ENCODE results near the gene LRRC55.

LRRC55 gene, protein sequence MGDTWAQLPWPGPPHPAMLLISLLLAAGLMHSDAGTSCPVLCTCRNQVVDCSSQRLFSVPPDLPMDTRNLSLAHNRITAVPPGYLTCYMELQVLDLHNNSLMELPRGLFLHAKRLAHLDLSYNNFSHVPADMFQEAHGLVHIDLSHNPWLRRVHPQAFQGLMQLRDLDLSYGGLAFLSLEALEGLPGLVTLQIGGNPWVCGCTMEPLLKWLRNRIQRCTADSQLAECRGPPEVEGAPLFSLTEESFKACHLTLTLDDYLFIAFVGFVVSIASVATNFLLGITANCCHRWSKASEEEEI

DNA sequence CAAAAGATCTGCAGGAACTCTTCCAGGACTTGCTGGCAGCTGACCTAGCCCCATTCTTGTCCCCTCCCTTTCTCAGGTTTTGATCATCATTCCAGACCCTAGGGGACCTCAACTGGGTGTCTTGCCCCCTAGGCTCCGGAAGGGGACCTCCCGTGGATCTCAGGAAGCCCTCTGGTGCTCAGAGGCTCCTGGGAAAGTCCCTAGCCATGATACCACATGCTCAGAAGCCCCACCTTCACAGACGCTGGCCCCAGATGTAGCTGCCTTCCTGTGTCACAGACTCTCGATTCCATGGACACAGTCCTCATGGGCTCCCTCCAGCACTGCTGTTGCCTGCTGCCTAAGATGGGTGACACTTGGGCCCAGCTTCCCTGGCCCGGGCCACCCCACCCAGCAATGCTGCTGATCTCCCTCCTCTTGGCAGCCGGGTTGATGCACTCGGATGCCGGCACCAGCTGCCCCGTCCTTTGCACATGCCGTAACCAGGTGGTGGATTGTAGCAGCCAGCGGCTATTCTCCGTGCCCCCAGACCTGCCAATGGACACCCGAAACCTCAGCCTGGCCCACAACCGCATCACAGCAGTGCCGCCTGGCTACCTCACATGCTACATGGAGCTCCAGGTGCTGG lies at the start of gene LRRC55:
Gene LRRC55, plus strand, starts transcription at position 276 of the 628 bp plus-strand sequence. Its CDS starts 70 bp downstream, at position 346.
- DNase-seq = no peak

DNA sequence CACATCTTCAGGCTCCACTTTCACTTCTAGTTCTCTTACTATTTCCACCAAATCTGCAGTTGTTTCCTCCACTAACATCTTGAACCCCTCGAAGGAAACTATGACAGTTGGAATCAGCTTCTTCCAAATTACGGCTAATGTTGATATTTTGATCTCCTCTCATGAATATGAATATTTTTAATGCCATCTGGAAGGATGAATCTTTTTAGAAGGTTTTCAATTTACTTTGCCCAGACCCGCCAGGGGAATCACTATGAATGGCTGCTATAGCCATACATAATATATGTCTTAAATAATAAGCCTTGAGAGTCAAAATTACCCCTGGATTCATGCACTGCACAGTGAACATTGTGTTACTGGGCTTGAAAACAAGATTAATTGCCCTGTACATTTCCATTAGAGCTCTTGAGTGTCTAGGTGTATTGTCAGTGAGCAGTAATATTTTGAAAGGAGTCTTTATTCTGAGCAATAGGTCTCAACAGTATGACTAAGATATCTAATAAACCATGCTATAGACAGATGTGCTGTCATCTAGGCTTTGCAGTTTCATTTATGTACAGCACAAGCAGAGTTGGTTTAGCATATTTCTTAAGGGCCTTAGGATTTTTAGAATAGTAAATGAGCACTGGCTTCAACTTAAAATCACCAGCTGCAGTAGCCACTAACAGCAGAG lies 48.3 kb upstream of the LRRC55 start:
- no peak for DNase-seq

DNA sequence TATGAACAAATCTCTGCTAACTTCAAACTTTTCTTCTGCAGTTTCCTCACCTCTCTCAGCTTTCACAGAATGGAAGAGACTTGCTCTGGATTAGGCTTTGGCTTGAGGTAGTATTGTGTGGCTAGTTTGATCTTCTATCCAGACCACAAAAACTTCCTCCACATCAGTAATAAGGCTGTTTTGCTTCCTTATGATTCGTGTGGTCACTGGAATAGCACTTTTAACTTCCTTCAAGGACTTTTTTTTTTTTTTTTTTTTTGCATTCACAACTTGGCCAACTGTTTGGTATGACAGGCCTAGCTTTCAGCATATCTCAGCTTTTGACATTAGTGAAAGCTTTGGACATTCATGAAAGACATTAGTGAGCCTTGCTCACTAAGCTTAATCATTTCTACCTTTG lies 47.5 kb upstream of the LRRC55 start:
- DNase-seq = no peak

DNA sequence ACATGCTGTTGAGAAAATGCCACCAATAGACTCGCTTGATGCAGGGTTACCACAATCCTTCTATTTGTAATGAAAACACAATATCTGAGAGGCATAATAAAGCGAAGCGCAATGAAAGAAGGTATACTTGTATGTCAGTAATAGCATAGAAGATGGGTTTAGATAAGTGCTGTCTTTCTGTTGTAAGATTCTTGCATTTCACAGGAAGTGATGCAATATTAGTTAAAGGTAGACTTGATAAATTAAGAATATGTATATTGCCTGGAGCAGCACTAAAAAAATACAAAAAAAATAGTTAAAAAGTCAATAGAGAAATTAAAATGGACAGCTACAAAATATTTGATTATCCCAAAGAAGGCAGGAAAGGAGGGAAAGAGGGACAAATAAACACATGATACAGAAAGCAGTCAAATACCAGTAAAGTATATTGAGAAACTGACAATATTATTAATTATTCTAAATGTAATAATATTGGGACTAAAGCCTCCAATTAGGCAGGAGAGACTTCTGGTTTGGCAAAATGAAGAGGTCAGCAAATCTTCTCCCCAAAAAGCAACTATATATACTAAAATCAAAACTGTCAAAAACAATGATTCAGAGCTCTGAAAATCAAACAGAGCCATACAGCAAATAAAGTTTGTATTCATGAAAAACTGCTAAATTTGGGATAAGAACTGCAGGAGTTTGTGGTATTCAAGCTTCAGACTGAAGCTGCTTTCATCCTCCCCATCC lies 46.6 kb upstream of the LRRC55 start:
- DNase-seq = no peak

DNA sequence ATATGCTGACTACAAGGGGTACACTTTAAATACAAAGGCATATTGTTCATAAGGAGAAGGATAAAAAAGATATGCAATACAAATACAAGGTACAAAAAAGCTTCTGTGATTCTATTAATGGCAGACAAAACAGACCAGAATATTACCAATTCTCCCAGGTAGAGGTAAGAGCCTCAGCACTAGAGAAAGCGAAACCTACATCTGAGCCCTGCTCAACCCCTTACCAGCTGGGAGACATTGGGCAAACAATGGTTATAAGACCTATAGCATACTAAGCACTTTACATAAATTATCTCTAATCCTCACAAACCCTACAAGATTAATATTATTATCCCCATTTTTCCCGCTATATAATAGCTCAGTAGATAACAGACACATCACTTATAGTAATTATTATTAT lies 41.2 kb upstream of the LRRC55 start:
- DNase-seq = no peak

DNA sequence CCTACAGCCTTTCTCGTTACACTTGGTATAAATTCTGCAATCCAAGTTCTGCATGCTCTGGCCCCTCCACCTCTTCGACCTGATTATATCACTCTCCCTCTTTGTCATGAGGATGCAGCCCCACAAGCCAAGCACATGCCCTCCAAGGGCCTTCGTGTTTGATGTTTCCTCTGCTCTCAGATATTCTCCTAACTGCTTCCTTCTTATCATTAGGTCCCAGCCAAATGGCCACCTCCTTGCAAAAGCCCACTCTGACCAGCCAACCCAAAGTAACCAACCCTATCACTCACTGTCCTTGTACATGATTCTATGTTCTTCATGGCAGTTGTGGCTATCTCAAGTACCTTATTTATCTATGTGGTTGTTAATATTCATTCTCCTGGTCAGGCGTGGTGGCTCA lies 38.3 kb upstream of the LRRC55 start:
- no peak for DNase-seq

DNA sequence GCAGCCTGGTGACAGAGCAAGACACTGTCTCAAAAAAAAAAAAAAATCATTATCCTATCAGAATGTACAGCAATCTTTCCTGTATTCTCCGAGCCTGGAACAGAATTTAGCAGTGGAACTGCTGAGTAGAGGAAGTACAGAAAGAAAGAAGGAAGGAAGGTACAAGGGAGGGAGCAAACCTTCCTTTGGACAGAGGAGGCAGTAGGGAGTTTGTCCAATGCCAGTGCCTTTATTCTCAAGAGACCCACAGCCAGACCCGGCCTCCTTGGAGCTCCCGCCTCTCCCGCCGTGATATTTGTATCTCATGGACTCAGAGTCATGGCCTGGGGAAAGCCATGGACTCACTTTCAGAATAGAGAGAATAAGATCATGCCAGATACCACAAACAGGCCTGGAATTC lies 37.7 kb upstream of the LRRC55 start:
- DNase-seq = no peak

DNA sequence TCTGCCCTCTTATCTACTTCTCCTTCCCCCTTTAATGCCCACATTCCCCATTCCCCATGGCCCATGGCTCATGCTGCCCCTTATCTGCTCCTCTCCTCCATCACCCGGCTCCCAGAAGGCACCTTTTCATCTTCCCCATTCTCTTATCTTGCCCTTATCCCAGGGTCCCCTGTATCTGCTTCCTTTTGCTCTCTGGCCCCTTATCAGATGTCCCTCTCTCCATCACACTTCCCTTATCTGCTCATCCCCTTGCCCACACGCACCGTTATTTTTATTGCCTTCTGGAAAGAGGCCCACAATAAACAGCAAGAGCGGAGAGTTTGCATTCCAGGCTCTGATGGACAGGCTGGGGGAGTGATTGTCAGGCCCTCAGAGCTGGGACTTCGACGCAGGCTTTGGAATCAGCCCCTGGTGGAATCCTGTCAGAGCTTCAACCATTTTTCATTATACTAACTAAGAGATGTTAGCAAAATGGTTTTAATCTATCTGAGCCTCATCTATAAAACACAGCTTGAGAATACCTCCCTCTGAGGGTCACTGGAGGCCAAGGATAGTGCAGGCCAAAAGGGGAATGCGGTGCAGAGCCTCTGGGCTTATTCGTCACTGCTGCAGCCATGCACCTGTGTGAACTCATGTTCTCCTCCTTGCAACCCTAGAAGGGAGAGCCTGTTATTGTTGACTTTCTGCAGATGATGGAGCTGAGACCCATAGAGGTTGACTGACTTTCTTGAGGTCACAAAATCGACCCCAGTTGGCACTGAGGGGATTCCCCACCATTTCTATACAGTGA lies 37.0 kb upstream of the LRRC55 start:
- no peak for DNase-seq

DNA sequence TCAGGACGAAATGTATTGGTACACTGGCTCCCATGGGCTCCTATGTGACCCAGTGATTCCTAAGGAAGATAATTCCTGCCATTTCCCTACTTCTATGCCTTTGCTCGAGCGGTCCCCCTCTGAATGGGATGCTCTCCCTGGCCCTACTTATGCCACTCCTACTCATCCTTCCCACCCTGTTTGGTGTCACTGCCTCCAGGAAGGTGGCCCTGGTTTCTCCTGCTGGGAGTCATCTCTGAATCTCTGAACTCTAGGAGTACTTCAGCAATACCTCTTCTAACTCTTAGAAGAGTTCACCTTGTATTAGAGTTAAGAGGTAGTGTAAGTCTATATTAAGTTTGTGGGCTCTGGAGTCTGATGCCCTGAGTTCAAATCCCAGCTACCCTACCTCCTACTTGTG lies 35.5 kb upstream of the LRRC55 start:
- DNase-seq = no peak

DNA sequence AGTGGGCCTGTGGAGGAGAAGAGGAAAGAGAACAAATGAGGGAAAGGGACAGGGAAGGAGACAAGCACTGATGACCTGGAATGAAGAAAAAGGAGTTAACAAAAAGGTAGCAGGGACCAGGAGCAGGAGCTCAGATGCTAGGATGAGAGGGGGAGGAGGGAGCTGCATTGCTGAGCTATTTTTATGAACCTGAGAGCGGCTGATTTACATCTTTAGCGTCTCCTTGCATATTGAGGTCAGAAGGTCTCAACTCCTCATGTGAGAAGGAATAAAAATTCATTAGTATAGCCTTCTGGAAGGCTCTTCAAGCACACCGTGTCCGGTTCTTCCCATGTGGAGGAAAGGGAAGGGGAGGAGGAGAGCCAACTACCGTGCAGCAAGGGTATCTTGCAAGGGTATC lies 33.1 kb upstream of the LRRC55 start:
- no peak for DNase-seq

DNA sequence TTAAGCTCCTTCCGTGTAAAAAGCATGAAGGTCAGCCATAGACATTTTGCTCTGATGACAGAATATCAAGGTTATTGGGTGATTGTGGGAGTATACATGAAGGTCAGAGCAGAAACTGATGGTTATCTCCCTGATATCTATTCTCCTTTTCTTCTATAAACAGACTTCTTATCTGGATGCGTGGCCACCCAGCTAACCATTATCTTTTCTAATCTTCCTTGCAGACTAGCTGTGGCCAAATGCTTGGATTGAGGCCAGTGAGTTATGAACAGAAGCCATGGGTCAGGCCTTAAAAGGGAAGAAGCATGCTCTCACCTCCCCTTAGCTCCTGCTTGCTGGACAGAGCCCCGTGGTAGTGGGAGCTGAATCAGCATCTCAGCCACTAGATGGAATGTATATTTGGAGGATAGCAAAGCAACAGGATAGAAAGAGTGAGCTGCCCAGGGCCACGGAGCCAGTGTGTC lies 31.3 kb upstream of the LRRC55 start:
- no peak for DNase-seq

DNA sequence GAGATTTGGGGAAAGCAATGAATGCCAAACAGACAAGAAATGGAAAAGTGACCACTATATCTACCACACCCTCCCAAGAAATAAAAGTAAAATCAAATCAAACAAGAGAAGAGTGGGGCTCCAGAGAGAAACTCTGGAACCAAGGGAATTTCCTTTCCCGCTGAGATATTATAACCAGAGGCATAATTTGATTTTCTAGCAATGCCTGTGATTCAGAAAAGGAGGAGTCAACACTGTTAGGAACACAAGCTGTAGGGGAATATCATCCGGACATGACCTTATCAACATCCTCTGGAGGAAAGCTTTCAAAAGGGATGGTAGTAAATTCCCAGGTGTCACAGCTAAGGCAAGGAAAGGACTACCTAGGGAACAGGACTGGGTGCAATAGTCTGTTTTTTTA lies 29.6 kb upstream of the LRRC55 start:
- DNase-seq = no peak

DNA sequence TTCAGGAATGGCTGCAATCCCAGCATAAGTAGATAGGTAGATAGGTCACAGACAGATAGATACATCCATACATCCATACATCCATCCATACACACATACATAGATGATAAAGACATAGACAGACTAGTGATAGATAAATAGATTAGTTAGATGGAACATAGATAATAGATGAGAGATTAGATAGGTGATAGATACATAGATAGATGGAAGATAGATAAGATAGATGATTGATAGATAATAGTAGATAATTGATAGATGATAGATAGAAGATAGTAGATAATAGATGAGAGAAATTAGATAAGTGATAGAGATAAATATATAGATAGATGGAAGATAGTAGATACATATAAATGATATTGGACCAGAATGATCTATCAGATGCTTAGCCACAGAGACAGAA lies 28.3 kb upstream of the LRRC55 start:
- DNase-seq = no peak

DNA sequence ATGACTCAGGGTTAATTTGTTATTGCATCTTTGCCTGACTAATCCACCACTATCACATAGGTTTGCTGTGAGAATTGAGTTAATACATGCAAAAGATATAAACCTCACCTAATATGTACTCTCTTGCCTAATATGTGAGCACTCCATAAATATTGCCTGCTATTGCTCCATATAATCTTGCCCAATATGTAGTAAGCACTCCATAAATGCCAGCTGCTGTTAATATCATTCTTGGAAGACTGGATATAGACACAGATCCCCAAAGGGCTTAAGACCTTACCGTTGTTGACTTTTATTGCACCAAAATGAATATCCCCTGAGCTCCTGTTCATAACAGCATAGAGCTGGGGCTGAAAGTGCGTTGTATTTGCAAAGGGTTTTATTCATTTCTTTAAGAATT lies 27.0 kb upstream of the LRRC55 start:
- no peak for DNase-seq

DNA sequence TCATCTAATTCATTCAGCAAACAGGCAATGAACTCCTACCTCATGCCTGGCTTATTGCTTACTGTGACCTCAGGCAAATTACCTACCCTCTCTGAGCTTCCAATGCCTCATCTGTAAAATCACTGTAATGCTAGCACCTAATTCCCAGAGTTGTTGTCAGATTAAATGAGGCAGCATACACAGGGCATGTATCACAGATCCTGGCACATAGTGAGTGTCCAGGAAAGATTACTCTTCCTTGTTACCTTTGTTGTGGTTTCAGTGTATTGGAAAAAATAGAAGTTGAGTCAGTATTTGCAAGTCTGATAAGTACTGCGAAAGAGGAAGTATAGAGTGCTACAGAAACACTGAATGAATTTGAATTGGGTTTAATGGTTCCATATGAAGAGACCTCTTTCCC lies 26.4 kb upstream of the LRRC55 start:
- no peak for DNase-seq

DNA sequence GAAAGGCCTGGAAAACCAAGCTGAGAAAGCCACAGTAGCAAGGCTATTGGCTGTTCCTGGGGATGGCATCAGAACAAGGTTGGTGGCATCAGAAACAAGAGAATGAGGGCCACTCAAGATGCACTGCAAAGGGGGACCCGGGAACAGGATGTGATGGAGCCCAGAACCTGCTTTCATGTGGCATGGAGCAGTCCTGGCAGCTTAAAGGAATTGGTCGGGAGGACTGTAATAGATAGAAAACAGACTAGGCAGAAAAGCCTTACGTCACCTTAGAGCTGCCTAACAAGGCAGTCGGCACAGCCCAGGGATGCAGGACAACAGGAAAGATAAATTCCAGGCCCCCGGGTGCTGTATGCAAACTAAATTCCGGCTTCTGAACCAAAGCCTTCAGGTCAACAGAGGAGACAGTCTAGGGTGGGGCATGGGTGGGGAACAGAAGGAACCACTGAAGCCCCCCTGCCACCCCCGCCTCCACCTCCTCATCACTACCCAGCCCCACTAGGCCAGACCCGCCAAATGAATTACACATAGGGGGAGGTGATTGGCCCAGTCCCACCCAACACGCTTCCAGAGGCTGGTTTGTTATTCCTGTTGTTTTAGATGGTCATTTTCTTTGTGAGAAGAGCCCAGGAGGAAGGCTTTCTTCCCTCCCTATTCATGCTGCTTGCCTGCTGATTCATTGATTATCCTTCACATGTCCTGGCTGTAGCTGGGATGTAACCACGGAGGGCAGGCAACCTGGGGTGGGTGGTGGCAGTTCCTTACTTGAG lies 25.7 kb upstream of the LRRC55 start:
- no peak for DNase-seq

DNA sequence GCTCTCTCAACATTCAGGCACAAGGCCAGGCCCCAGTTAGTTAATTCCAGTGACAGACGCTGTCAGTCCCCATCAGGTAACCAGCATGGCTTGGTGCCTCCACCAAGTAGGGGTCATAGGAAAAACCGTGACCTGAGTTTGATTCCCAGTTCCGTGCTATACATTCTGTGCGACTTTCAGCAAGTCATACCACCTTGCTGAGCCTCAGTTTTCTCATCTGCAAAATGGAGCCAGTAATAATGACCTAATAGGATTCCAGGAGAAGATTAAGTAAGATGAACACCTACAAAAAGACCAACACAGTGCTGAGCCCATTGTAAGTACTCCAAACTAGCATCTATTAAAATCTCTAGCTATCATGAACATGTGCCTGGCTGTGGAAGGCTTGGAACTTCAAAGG lies 24.8 kb upstream of the LRRC55 start:
- no peak for DNase-seq

DNA sequence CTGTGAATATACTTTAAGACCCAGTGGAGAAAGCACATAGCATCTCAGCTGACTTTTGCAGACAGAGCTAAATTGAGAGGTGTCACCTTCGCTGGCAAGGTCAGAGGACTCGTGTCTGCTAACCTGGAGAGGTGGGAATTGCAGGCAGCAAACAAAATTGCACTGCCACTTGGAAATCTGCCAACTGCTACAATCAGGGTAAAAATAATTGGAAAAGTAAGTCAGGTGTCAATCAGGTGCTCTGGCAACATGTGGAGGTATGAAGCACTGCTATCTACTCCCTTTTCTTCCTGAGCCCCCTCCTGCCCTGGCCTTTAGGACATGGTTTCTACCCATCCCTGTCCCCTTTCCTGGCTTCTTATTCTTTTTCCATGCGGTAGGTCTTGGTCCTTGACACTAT lies 24.1 kb upstream of the LRRC55 start:
- DNase-seq = no peak

DNA sequence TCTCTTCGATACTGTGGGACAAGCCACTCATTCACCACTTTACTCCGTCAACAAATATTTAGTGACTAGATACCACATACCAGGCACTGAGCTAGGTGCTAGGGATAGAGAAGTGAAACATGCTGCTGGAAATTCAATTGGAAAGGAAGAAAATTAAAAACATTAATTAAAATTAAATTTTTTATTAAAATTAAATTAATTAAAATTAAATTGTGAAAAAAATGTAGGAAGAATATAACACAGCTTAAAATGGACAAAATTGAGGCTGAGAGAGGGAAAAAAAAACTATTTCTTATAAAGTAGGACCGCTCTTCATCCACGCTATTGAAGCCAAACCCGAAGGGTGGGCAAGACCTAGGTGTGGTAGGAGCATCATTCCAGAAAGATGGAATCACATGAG lies 23.6 kb upstream of the LRRC55 start:
- no peak for DNase-seq

DNA sequence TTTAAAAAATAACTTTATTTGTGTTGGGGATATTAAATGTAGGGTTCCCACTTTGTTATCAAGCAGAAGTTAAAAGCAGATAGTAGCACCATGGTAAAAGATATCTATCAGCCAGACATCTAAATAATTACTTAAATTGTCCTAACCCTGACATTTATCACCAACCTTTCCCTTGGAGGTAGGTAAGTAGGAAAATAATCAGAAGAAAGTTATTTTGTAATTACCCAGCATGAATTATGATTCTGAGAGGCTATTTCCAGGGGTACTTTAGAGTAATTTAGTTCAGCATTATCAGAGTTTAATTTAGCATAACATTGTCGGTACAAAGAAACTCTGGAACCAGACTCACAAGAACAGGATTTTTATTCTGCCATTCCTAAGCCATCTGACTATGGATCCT lies 23.2 kb upstream of the LRRC55 start:
- DNase-seq = no peak

DNA sequence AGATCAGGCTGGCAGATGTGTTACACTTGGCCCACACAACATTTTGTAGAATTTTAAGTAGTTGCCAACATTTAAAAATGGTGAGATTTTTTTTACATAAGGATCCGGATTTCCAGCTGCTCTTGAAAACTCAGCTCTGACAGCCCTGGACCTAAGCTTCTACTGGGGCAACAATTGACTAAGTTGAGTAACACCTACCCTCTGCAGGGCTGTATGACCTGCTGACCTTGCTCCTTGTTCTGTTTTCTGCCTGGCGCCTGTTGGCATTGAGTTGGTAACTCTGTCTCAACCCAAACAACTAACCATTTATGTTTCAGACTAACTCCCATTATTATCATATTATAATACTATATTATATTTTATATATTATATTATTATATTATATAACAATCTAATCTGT lies 21.1 kb upstream of the LRRC55 start:
- no peak for DNase-seq

DNA sequence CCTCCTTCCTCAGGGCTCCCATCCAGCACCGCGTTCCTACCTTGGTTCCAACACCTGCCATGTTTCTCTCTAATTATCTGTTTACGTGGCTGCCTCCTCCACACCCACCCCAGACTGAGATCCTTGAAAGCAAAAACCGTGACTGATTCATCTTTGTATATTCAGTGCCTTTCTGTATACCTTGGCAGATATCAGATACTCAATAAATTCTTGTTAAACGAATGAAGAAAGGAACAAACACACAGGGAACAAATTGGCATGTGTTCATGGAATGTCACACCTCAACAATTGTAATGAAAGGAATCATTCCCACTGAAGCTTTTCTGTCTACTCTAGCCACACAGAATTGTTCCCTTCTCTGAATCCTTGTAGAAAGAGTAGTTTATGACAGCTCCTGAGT lies 20.4 kb upstream of the LRRC55 start:
- no peak for DNase-seq
